HG02571 (cell line): ENCODE results near the gene HGFAC.

Experiments
- ATAC-seq: cut with Tn5 transposase; IDR thresholded peaks from one replicate; pipeline ENCODE4 v1.9.1; 2021; ENCODE audit warnings: mild to moderate bottlenecking, moderate library complexity; ENCODE audit not compliant: unreplicated experiment

The HGFAC gene

GRCh38 chr4:3471886-3472285 lies 30.1 kb downstream of the HGFAC start:
- no peak for ATAC-seq

- no peak for ATAC-seq
Observed at GRCh38 chr4:3472411-3473141, 30.8 kb downstream of the HGFAC start.

GRCh38 chr4:3473181-3473950 lies 31.6 kb downstream of the HGFAC start:
- ATAC-seq, result no peak

- no peak for ATAC-seq
Observed at GRCh38 chr4:3473996-3474765, 32.4 kb downstream of the HGFAC start.

GRCh38 chr4:3475041-3475712 lies 33.4 kb downstream of the HGFAC start:
- ATAC-seq, result no peak

- no peak for ATAC-seq
Observed at GRCh38 chr4:3475713-3476260, 34.0 kb downstream of the HGFAC start.

- ATAC-seq, result no peak
Observed at GRCh38 chr4:3476341-3476747, 34.6 kb downstream of the HGFAC start.

GRCh38 chr4:3476936-3477749 lies 35.4 kb downstream of the HGFAC start:
- no peak for ATAC-seq

- ATAC-seq, result no peak
Observed at GRCh38 chr4:3477750-3478430, 36.1 kb downstream of the HGFAC start.

GRCh38 chr4:3478446-3479357 lies 36.9 kb downstream of the HGFAC start:
- no peak for ATAC-seq

- ATAC-seq, result no peak
Observed at GRCh38 chr4:3479358-3480101, 37.8 kb downstream of the HGFAC start.

- no peak for ATAC-seq
Observed at GRCh38 chr4:3480528-3481112, 38.9 kb downstream of the HGFAC start.

GRCh38 chr4:3481113-3481531 lies 39.4 kb downstream of the HGFAC start:
- ATAC-seq, result no peak

GRCh38 chr4:3481783-3482393 lies 40.1 kb downstream of the HGFAC start:
- no peak for ATAC-seq

- ATAC-seq, result no peak
Observed at GRCh38 chr4:3482707-3483106, 40.9 kb downstream of the HGFAC start.

- no peak for ATAC-seq
Observed at GRCh38 chr4:3483471-3483921, 41.7 kb downstream of the HGFAC start.
